Mucosa of stomach (tissue), 1 donor: ENCODE results near the gene SLC5A2.
A peak's percentile ranks its signal among the peaks of the same experiment; 100 is the strongest.

Experiments used
- H3K27me3 ChIP-seq: one replicate; pipeline ENCODE4 v1.7.0; 2013; ENCODE audit warnings: mild to moderate bottlenecking, low read length; ENCODE audit not compliant: control insufficient read depth, insufficient read depth
- H3K36me3 ChIP-seq: one replicate; pipeline ENCODE4 v1.7.0; 2013; ENCODE audit warnings: low read length; ENCODE audit not compliant: control insufficient read depth, insufficient read depth
- H3K4me1 ChIP-seq: one replicate; pipeline ENCODE4 v1.7.0; 2013; ENCODE audit warnings: mild to moderate bottlenecking, low read length; ENCODE audit not compliant: control insufficient read depth, insufficient read depth
- H3K4me3 ChIP-seq: one replicate; pipeline ENCODE4 v1.7.0; 2013; ENCODE audit warnings: low read length
- H3K9ac ChIP-seq: one replicate; pipeline ENCODE4 v1.7.0; 2013; ENCODE audit warnings: mild to moderate bottlenecking, low read length, moderate library complexity
- H3K9me3 ChIP-seq: one replicate; pipeline ENCODE4 v1.7.0; 2013; ENCODE audit warnings: mild to moderate bottlenecking, low read length, moderate library complexity; ENCODE audit not compliant: control insufficient read depth
- donor health status: Pancreatic carcinoma.

Gene SLC5A2

DNA sequence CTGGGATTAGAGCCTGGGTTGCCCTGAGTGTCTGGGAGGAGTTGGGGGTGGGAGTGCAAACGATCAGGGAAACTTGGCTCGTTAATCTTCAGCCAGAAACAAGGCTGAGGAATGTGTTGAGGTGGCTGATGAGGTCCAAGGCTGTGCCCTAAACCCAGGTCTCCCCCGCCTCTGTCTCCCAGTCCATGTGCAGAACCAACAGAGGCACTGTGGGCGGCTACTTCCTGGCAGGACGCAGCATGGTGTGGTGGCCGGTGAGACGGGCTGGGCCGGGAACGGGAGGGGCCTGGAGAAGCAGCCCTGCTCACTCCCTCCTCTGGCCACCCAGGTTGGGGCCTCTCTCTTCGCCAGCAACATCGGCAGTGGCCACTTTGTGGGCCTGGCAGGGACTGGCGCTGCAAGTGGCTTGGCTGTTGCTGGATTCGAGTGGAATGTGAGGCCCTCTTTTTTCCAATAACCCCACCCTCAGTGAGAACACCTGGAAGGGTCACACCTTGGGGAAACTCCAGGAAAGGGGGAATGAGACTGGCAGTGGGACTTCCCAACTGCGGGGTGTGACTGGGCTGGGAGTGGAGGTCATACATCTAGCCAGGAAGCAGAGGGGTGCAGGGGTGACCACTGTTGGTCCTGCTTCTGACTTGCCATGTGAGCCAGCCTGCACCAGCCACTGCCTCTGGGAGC is 1.7 kb downstream of the SLC5A2 start:
- no peaks in the 10 kb centered on the region for H3K9me3 ChIP-seq
- peaks cover 21% of the 10 kb centered on the region for H3K4me1 ChIP-seq
- peaks cover 26% of the 10 kb centered on the region for H3K27me3 ChIP-seq
- H3K4me3 ChIP-seq = no peak overlapping the region
- no peaks in the 10 kb centered on the region for H3K36me3 ChIP-seq
- no peak overlapping the region for H3K9ac ChIP-seq

DNA sequence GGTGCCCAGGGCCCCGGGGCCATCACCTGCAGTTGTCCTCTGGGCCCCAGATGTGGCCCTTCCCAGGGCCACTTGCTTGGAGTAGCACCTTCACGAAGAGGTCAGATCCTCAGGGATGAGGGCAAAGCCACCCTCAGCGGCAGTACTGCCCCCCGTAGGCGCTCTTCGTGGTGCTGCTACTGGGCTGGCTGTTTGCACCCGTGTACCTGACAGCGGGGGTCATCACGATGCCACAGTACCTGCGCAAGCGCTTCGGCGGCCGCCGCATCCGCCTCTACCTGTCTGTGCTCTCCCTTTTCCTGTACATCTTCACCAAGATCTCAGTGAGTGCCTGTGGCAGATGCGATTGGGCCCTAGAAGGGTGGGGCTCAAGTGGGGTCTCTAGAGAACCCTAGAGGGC is 2.6 kb downstream of the SLC5A2 start:
- H3K27me3 ChIP-seq = peaks cover 26% of the 10 kb centered on the region
- no peaks in the 10 kb centered on the region for H3K9me3 ChIP-seq
- H3K4me1 ChIP-seq = peaks cover 21% of the 10 kb centered on the region

GRCh38 chr16:31486045-31486444 is 3.1 kb downstream of the SLC5A2 start:
- no peak overlapping the region for H3K9ac ChIP-seq
- H3K4me3 ChIP-seq = no peak overlapping the region
- H3K27me3 ChIP-seq = peaks cover 26% of the 10 kb centered on the region
- no peaks in the 10 kb centered on the region for H3K9me3 ChIP-seq
- peaks cover 21% of the 10 kb centered on the region for H3K4me1 ChIP-seq
- no peaks in the 10 kb centered on the region for H3K36me3 ChIP-seq

More for the DNA sequence above, 2.6 kb downstream of the SLC5A2 start:
- Histone ChIP-seq H3K9ac (no peak overlapping the region), H3K36me3 (no peaks in the 10 kb centered on the region), H3K4me3 (no peak overlapping the region)

GRCh38 chr16:31487071-31487719 is 4.3 kb downstream of the SLC5A2 start:
- Histone ChIP-seq H3K9ac (peak overlapping the region; percentile 55), H3K27me3 (peaks cover 26% of the 10 kb centered on the region), H3K9me3 (no peaks in the 10 kb centered on the region), H3K36me3 (no peaks in the 10 kb centered on the region), H3K4me1 (peaks cover 21% of the 10 kb centered on the region), H3K4me3 (peak overlapping the region; percentile 23)

- Histone ChIP-seq H3K4me3 (peak overlapping the region; percentile 23), H3K27me3 (peaks cover 23% of the 10 kb centered on the region), H3K9me3 (no peaks in the 10 kb centered on the region), H3K9ac (peak overlapping the region; percentile 55), H3K36me3 (peaks cover 3% of the 10 kb centered on the region), H3K4me1 (peaks cover 21% of the 10 kb centered on the region)
Measured at GRCh38 chr16:31487720-31488467, 5.0 kb downstream of the SLC5A2 start.

DNA sequence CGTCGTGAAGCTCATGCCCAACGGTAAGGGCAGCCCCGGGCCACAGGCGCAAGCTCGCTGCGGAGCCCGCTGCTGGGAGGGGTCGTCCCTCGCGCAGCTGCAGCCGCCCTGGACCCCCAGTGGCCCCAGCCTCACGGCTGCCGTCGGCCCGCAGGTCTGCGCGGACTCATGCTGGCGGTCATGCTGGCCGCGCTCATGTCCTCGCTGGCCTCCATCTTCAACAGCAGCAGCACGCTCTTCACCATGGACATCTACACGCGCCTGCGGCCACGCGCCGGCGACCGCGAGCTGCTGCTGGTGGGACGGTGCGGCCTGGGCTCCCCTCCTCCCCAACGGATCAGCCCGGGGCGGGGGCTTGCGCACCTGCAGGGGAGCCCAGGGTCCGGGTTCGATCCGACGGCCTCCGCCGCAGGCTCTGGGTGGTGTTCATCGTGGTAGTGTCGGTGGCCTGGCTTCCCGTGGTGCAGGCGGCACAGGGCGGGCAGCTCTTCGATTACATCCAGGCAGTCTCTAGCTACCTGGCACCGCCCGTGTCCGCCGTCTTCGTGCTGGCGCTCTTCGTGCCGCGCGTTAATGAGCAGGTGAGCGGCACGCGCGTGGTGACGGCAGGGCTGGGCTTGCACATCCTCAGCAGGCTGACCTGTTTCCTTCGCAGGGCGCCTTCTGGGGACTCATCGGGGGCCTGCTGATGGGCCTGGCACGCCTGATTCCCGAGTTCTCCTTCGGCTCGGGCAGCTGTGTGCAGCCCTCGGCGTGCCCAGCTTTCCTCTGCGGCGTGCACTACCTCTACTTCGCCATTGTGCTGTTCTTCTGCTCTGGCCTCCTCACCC is 5.8 kb downstream of the SLC5A2 start:
- H3K9ac ChIP-seq = no peak overlapping the region
- peak overlapping the region; percentile 23 for H3K4me3 ChIP-seq
- H3K9me3 ChIP-seq = no peaks in the 10 kb centered on the region
- peaks cover 10% of the 10 kb centered on the region for H3K36me3 ChIP-seq
- H3K4me1 ChIP-seq = peaks cover 21% of the 10 kb centered on the region
- peaks cover 21% of the 10 kb centered on the region for H3K27me3 ChIP-seq

GRCh38 chr16:31489298-31489564 is 6.3 kb downstream of the SLC5A2 start:
- H3K4me3 ChIP-seq = no peak overlapping the region
- peaks cover 21% of the 10 kb centered on the region for H3K27me3 ChIP-seq
- peaks cover 10% of the 10 kb centered on the region for H3K36me3 ChIP-seq
- peaks cover 21% of the 10 kb centered on the region for H3K4me1 ChIP-seq
- no peaks in the 10 kb centered on the region for H3K9me3 ChIP-seq
- H3K9ac ChIP-seq = no peak overlapping the region

GRCh38 chr16:31489616-31490584 is 7.0 kb downstream of the SLC5A2 start:
- H3K36me3 ChIP-seq = peaks cover 10% of the 10 kb centered on the region
- H3K9ac ChIP-seq = no peak overlapping the region
- no peak overlapping the region for H3K4me3 ChIP-seq
- H3K4me1 ChIP-seq = peaks cover 14% of the 10 kb centered on the region
- peaks cover 21% of the 10 kb centered on the region for H3K27me3 ChIP-seq
- no peaks in the 10 kb centered on the region for H3K9me3 ChIP-seq

- Histone ChIP-seq H3K9me3 (no peaks in the 10 kb centered on the region), H3K9ac (no peak overlapping the region), H3K36me3 (peaks cover 10% of the 10 kb centered on the region), H3K27me3 (peaks cover 13% of the 10 kb centered on the region), H3K4me1 (peaks cover 12% of the 10 kb centered on the region), H3K4me3 (no peak overlapping the region)
Measured at GRCh38 chr16:31491778-31492418, 9.0 kb downstream of the SLC5A2 start.

DNA sequence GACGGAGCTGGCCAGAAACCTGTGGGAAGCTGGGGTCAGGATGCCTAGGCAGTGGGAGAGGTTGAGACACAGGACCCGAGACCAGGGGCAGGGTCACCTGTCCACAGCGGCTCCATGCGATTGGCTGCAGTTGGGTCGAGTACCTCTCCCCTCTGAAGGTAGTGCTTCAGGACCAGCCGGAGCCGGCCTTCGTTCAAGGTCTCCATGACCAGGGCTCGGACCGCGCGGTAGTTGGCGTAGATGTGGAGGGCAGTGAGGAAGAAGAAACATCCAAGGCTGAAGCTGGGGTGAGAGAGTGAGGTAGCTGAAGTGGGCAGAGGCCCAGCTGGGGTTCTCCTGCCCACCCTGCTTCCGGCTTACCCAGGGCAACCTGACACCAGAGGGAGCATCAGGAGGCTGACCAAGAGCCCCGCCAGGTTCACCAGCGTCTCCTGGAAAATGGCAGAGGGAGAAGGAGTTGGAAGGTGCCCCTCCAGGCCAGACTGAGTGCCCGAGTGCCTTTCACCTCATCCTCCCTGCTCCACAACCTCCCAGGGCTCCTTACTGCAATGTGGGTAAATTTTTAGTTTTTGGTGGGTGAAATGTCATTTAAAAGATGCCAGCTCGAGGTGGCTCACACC is 10.7 kb downstream of the SLC5A2 start:
- no peak overlapping the region for H3K4me3 ChIP-seq
- peaks cover 20% of the 10 kb centered on the region for H3K36me3 ChIP-seq
- no peaks in the 10 kb centered on the region for H3K4me1 ChIP-seq
- H3K9ac ChIP-seq = no peak overlapping the region
- H3K27me3 ChIP-seq = peaks cover 3% of the 10 kb centered on the region
- H3K9me3 ChIP-seq = no peaks in the 10 kb centered on the region
